Fibroblast of gingiva (primary cell): Measurements from ENCODE around the gene CEP128.

Source experiments
- DNase-seq: peaks from one replicate; pipeline ENCODE4 v3.0.0-alpha.2; 2011; ENCODE audit warnings: low read depth

The CEP128 gene

DNA sequence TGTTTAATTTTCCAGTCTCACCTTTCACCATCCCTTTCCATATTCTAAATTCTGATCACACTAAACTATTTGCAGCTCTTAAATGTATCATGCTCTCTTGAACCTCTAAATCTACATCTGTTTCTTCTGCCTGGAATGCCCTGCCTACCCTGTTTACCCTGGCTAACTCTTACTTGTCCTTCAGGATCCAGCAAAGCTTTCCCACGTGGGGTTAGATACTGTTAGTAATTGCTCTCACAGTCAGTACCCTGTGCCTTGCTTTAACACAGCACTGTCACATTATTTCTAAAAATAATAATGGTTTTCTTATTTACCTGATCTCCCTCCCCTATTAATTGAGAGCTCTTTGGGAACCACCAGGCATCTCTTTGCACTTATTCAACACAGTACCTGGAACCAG, 333.0 kb downstream of the CEP128 start:
- DNase-seq: no peak

DNA sequence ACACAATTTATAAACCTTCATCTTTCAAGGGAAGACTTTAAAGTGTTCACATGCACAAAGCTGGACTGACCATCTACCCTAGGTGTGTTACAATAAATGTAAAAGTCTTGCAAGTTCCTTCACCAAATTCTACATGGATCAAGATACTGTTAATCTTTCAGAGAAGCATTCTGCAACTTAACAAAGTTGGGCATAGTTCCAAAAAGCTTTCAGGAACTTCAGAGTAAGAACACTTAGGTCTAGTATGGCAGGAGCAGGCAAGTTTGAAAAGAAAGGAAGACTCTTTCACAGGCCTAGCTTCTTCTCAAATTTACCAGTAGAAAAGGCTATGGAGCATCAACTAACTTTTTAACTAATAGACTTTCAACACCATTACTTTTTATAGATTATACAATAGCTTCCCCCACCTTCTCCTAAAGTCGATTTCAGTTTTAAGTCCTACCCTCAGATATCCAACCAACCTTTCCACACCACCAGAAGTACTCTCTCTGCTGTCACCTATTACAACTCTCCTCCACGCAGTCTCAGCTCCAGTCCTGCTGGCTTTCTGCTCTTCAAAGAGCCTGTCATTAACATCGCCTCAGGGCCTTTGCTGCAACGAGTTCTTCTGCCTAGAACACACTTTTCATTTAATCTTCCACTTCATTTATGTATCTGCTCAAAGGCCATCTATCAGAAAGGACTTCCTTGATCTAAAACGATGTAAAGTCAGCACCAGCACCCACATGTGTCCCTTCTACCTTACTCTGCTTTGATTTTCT, 333.9 kb downstream of the CEP128 start:
- DNase-seq: no peak

DNA sequence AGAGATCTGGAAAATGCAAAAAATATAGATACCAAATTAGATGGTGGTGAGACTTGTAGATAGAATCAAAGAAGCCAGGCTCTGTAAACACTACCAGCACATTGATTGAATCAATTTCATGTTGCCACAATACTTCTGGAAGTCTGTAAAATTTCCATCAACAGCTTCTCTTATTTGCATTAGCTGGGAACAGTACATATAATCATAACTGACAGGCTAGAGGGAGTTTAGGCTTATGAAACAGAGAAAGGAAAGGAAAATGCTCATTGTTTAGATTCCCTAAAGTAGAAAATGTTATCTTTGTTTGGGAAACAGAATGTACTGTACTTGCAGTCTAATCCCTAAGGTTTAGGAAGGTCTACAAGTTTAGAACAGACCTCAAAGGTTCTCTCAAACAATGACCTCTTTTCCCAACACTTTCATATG, 335.2 kb downstream of the CEP128 start:
- peak; percentile 81 for DNase-seq

- DNase-seq: no peak
Observed at GRCh38 chr14:80605536-80605935, 336.0 kb downstream of the CEP128 start.

DNA sequence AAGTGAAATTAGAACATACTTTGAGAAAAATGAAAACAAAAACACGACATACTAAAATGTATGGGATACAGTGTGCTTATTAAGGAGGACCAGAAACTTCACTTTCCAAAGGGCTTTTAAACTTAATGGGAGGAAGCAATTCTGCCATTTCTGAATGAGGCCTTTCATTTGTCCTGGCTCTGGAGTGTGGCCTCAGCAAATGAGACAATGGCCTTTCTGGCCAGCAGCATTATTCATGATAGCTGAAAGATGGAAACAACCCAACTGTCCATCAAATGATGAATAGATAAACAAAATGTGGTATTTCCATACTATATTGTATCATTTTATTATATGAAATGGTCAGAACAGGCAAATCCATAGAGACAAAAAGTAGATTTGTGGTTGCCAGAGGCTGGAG, 338.6 kb downstream of the CEP128 start:
- no peak for DNase-seq

DNA sequence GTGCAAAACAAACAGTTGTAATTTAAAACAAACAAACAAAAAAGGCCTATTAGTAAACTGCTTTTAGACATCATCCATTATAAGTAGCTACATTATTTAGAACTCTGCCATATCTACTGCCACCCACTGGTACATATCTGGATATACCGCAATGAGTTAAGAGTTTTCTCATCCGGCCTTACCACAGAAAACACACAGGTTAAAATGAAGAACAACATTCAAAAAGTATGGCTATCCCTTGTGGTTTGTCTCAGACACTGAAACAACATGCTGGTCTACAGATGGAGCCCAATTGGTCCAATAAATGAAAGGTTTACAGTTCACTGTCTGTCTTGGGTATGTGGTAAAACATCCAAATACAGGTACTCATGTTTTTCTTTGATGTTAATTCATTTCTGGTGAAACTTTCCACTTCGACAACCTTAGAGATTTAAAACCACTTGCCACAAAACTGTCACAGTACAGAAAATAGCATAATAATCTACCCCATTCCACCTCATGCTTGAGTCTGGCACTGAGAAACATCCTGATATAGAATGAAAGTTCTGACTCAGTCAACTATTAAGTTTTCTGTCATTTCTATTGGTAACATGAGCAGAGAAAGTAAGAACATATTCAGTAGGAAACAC, 354.3 kb downstream of the CEP128 start:
- DNase-seq: peak; percentile 66

DNA sequence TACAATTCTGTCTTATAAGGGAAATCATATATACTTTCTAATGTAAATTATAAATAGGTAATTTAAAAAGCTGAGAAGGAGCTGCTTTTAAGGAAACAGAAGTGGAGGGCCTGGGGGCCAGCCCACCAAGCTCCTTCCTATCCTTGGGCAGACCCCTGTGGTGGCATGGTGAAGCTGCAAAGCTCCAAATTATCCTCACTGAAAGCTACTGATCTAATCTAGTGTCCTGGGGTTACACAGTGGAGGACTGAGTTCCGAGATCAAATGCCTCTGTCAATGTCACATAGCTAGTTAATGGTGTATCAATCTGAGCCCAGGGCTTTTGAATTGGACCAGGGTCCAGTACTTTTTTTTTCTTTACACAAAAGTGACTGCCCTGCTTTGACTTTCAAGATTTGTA, 355.4 kb downstream of the CEP128 start:
- DNase-seq: no peak

GRCh38 chr14:80585506-80585835, 356.1 kb downstream of the CEP128 start:
- DNase-seq: no peak

GRCh38 chr14:80584744-80585505, 356.6 kb downstream of the CEP128 start:
- no peak for DNase-seq

DNA sequence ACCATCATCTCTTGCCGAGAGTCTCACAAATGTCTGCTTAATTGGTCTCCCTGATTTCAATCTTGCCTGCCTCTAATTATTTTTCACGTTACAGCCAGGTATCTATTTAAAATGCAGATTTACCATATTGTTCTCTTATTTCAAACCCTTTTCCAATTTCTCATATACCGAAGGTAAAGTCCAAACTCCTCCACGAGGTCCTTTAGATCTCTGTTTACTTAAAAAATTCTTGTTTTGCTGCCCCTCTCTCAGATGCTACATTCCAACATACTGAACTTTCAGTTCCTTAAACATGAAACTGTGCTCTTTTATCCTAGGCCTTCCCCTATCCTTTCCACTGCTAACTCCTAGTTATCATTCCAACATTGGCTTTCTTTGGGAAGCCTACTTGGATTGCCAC, 363.9 kb downstream of the CEP128 start:
- no peak for DNase-seq

DNA sequence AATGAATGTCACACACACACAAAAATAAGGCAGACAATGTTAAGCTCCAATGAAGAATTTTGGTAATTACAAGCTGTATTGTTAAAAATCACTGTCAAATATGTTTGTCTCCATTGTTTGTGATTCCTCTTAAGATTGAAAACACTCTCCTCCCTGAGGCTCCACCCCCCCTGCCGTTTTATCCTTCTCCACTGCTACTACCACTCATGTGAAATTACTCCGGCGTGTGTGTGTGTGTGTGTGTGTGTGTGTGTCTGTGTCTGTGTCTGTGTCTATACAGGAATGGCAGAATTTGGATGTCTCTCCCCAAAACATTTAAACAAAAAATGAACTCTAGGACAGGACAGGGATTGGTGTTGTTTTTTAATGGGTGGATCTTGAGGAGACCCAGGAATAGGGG, 365.1 kb downstream of the CEP128 start:
- DNase-seq: no peak

GRCh38 chr14:80575763-80576162, 365.8 kb downstream of the CEP128 start:
- DNase-seq: no peak

DNA sequence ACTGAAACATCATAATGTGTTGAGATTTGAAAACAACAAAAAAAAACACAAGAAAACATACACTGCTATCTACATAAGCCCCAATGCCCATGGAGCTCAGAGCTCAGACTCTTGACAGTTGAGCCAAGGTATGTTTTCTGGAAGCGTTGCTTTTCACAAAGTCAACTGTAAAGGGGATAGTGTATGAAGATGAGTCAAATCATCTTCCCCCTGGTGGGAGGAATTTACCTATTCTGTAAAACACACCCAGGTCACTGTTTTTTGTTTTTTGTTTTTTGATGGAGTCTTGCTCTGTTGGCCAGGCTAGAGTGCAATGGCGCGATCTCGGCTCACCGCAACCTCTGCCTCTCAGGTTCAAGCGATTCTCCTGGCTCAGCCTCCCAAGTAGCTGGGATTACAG, 368.9 kb downstream of the CEP128 start:
- DNase-seq: no peak

DNA sequence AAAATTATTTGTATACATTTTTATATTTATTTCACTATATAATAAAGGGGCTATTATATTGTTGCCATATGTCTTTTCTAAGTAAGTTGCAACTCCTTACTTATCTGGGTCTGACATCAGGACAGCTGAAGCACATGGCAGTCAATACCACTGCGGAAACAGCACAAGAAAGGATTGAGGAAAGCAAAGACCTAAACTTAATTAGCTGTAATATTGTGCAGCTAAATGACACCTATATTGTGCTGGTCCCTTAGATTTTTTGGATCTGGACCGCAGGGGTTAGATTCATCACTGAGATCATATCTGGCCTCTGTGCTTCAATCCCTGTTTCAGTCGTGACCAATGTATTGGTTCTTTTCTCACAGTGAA, 370.6 kb downstream of the CEP128 start:
- DNase-seq: no peak

DNA sequence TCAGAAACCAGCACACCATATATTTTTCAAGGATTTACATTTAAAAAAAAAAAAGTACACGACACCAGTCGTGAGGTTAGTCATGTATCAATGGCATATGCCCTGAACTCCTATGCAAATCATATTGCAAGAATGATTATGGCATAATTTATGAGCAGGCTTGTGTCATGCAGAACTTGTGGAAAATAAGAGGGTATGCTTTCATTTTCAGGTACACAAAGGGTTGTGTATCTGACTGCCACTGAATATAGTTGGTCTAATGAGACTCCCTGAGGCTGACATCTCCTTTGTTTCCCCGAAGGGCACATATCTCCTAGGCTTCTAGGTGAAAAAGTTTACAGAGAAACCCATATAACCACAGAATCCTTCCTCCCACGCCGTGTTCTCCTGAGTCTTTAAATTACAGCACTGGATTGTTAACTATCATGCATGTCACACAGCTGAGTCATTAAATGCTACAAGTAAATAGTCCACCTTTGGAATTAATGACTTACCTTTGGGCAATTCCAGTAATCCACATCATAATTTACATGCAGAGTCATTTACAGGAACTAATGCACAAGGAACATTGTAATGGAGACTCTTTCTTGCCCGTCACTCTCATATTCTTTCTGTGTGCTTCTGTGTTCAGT, 373.5 kb downstream of the CEP128 start:
- no peak for DNase-seq

- no peak for DNase-seq
Observed at GRCh38 chr14:80565001-80565400, 376.5 kb downstream of the CEP128 start.

DNA sequence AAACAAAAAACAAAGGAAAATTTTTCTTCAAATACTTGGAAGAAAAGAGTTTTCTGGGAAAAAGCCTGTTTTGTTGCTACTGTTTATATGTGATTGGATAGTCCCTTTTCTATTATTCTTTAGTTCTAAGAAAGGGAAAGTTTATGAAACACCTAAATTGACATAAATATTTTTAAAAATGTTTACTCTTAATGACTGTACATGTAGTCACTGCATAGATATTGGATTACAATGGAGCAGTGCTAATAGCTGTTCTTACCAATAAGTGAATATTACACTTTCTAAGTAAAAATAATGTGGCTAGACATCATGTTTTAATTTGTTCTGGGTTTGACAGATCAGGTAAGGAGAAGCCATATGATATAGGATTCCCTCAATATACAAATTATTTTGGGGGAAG, 377.5 kb downstream of the CEP128 start:
- DNase-seq: no peak

- no peak for DNase-seq
Observed at GRCh38 chr14:80560800-80561657, 380.5 kb downstream of the CEP128 start.

DNA sequence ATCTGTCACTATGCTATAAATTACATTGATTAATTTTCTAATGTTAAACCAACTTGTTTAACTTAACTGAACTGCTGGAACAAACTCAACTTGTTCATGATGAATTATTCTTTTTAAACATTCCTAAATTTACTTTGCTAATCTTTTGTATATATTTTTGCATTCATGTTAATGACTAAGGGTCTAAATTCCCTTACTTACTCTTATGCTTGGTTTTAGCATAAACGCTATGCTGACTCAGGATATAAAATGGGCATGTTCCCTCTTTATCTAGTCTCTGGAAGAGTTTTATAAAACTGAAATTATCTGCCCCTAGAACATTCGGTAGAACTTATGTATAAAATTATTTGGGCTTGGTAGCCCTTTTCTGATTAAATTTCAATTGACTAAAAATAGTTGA, 387.4 kb downstream of the CEP128 start:
- no peak for DNase-seq

DNA sequence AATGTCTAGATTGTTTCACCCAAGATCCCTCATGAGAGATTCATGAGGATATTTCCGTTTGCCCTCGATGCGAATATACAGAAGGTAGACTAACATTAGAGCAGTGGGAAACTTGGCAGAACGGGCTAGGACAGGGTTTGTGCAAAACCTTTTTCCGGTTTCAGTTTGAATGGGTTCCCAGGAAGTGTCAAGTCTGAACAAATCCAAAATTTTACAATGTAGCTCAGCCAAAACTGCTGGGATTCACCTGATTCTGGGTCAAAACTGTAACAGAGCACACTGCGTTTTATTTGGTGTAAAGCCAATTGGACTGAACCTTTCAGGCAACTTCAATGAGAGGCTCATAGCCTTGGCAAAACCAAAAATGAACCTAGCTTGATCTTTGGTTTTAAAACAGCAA, 392.4 kb downstream of the CEP128 start:
- DNase-seq: no peak

- no peak for DNase-seq
Observed at GRCh38 chr14:80545935-80546854, 395.3 kb downstream of the CEP128 start.
